PC-9 (cell line): ENCODE measurements around the gene CPEB3.

Experiments used
- EZH2 ChIP-seq: fragments of 200-600 bp; sonication (generic); IDR thresholded peaks from 2 replicates; pipeline ENCODE4 v1.8.0; 2017; ENCODE audit warnings: antibody characterized with exemption, low read depth
- TF ChIP-seq, protein P1 (sequence below): fragments of 200-600 bp; sonication (generic); conservative IDR thresholded peaks from 2 replicates; pipeline ENCODE4 v1.6.1; 2017; ENCODE audit warnings: mixed run types, antibody characterized with exemption, mild to moderate bottlenecking, moderate library complexity

DNA sequence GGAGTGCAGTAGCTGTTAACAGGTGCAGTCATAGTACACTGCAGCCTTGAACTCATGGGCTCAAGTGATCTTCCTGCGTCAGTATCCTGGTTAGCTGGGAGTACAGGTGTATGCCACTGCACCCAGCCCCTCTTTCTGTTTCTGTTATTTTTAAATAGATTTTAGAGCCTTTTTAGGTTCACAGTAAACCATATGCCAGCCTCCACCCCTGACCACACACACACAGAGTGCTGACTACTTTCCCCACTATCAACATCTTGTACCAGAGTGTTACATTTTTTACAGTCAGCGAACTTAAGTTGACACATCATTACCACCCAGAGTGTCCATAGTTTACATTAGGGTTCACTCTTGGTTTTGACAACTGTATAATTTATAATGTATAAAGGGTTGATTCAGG is 32.2 kb upstream of the CPEB3 start:
- TF ChIP-seq, protein P1, sequence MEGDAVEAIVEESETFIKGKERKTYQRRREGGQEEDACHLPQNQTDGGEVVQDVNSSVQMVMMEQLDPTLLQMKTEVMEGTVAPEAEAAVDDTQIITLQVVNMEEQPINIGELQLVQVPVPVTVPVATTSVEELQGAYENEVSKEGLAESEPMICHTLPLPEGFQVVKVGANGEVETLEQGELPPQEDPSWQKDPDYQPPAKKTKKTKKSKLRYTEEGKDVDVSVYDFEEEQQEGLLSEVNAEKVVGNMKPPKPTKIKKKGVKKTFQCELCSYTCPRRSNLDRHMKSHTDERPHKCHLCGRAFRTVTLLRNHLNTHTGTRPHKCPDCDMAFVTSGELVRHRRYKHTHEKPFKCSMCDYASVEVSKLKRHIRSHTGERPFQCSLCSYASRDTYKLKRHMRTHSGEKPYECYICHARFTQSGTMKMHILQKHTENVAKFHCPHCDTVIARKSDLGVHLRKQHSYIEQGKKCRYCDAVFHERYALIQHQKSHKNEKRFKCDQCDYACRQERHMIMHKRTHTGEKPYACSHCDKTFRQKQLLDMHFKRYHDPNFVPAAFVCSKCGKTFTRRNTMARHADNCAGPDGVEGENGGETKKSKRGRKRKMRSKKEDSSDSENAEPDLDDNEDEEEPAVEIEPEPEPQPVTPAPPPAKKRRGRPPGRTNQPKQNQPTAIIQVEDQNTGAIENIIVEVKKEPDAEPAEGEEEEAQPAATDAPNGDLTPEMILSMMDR, result no peak
- TF ChIP-seq EZH2, result no peak
